Smooth muscle cell of the pulmonary artery (primary cell): ENCODE measurements around the gene MTMR11. TPM values are rescaled to one million over a fixed set of nuclear protein-coding genes. Genes with fewer than 3 reads are reported as not detected.

ENCODE experiments used
- total RNA-seq: library from RNA; depleted of rRNA; stranded (reverse); fragments of >200 nt; gene quantifications from 2 replicates; pipeline ENCODE4 v1.2.3, GENCODE V29; 2014

MTMR11 gene
- 8.2 and 11.6 TPM in 2 replicates for total RNA-seq

GRCh38 chr1:149936170-149936991 lies at the start of gene MTMR11:
TSS of gene MTMR11 (minus strand) at chr1:149936879. CDS start at chr1:149936647, 232 bp downstream.

DNA sequence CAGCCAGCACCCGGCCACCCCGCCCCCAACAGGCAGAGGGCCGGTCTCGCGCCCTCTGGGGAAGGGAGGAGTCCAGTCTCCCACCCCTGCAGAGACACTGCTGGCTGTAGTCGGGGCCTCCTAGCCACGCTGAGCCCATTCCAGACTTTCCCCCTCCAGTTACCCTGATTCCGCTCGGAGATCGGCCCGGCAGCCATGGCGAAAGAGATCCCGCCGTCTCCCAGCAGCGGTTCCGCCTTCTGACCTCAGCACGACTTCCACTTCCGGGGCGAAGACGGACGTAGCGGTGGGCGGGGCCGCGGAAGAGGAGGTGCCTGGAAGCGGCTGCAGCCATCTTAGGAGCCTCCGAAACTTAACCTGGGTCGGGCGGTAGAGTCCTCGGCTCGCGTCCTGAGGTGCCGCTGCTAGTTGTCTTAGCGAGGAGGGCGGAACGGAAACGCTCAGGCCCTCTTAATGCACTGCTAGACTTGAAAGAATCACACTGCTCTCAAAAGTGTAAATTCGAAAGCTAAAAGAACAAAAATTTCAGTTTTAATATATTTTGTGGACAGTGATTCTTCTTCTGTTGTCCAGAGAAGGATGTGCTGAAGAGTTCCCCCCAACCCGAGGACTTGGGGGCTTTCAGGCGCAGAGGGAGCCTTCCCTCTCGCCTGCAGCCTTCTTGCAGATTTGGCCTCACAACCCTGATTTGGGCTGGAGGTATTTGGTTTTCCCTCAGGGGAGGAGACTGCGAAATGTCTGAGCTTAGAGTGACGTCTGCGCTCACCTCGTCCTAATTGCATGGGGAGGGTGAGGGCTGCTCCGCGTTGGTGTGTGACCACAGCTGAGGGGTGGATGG lies 8.9 kb downstream of the MTMR11 start, which contains the start of gene SF3B4:
Gene SF3B4, minus strand, starts transcription at position 241 of the 838 bp plus-strand sequence. Its CDS starts 44 bp downstream, at position 197.

GRCh38 chr1:149917571-149918144 lies 19.0 kb downstream of the MTMR11 start, which contains the start of gene SV2A:
TSS of gene SV2A (minus strand) at chr1:149917844. CDS start at chr1:149913840, 4,004 bp downstream.

DNA sequence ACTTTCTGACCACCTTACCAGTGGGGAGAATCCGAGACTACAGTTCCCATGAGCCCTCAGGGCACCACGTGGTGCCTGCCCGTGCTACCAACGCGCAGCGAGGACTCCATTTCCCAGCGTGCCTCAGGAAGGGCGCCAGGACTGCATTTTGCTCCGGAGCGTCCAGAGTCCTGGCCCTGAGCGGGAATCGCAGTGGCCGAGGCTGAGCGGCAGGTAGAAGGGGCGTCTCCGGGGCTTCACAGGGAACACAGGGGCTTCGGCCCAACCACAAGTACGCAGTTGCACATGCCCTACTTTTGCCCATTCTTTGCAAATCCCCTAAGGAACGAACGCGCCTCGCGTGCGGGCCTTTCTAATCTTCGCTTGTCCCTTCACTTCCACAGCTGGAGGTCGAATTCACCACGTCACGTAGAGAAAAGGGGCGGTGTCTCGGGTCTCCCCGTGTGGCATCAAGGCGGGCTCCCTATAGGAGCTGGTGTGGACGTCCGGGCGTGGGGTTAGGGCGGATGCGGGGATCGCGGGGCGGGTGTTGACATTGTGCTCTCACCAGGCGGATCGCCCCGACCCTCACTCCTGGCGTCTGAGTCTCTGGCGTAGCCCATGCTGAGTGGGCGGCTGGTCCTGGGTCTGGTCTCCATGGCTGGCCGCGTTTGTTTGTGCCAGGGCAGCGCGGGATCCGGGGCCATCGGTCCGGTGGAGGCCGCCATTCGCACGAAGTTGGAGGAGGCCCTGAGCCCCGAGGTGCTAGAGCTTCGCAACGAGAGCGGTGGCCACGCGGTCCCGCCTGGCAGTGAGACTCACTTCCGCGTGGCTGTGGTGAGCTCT lies 37.0 kb downstream of the MTMR11 start, which contains the start of gene BOLA1:
Gene BOLA1, plus strand, starts transcription at position 109 of the 825 bp plus-strand sequence. Its CDS starts 492 bp downstream, at position 601.

Other genes with a start within 250 kb of the MTMR11 start
- 0.20 TPM in 1 of 2 replicates, not detected in the other for gene FCGR1A, start 154.2 kb downstream of the MTMR11 start, total RNA-seq
- 7.4 and 9.3 TPM in 2 replicates for gene BOLA1, start 37.3 kb downstream of the MTMR11 start, total RNA-seq
- gene SV2A, start 19.0 kb downstream of the MTMR11 start, total RNA-seq, result 13.6 and 27.3 TPM in 2 replicates
- gene SF3B4, start 9.1 kb downstream of the MTMR11 start, total RNA-seq, result 12.8 and 15.8 TPM in 2 replicates
- 16.6 and 21.2 TPM in 2 replicates for gene OTUD7B, start 73.8 kb upstream of the MTMR11 start, total RNA-seq
- 28.1 and 33.9 TPM in 2 replicates for gene VPS45, start 130.9 kb upstream of the MTMR11 start, total RNA-seq
- gene PLEKHO1, start 213.0 kb upstream of the MTMR11 start, total RNA-seq, result 40.0 and 64.0 TPM in 2 replicates